ENCODE data around the gene WNT6. TPM values are rescaled to one million over a fixed set of nuclear protein-coding genes. Genes with fewer than 3 reads are reported as not detected.
A peak's percentile ranks its signal among the peaks of the same experiment; 100 is the strongest.

Gene WNT6
- total RNA-seq, 1 experiment from 2014 or later: not detected

- Mint-ChIP-seq H3K27me3 (ENCODE audit: insufficient read depth, unreplicated experiment) (no peaks in the 10 kb centered on the region), H3K9me3 (ENCODE audit: unreplicated experiment) (no peaks in the 10 kb centered on the region), H3K27ac (ENCODE audit: low read depth, unreplicated experiment) (no peak overlapping the region), H3K36me3 (ENCODE audit: insufficient read depth, unreplicated experiment) (peaks cover 7% of the 10 kb centered on the region), H3K4me1 (ENCODE audit: insufficient read depth, unreplicated experiment) (peaks cover 21% of the 10 kb centered on the region), H3K4me3 (ENCODE audit: unreplicated experiment) (no peak overlapping the region)
- intact Hi-C loops (cut with micrococcal nuclease): loop anchor here (5.0 kb wide), 1 partner anchor 146 kb away; no protein-coding TSS in a partner anchor
- no peak for DNase-seq (ENCODE audit: unreplicated experiment)
- no peak for TF ChIP-seq CTCF (IDR thresholded peaks at IDR 0.05; ENCODE audit: unreplicated experiment)
- ChIA-PET POLR2A (interaction anchor here (0.8 to 1.5 kb wide), 2 partner anchors 141 to 325 kb away, joined by 3 to 4 read pairs; partner anchors contain the start of genes CNPPD1 and TTLL4), CTCF (interaction anchor here (0.5 to 6.6 kb wide), 10 partner anchors 23 to 1769 kb away, joined by 3 to 61 read pairs (median 4); partner anchors contain the start of gene TTLL4)
- no TSS peak for BruUV-seq (replicated peaks)
Measured at GRCh38 chr2:218851286-218851685, 8.3 kb upstream of the WNT6 start.

GRCh38 chr2:218852911-218853667 is 6.5 kb upstream of the WNT6 start:
- no peak overlapping the region for H3K4me3 Mint-ChIP-seq (ENCODE audit: unreplicated experiment)
- no peak overlapping the region for H3K27ac Mint-ChIP-seq (ENCODE audit: low read depth, unreplicated experiment)
- ChIA-PET POLR2A (interaction anchor here (0.7 to 1.5 kb wide), 5 partner anchors 30 to 323 kb away, joined by 3 to 4 read pairs (median 3); partner anchors contain the start of gene CNPPD1), CTCF (interaction anchor here (0.9 to 6.6 kb wide), 13 partner anchors 11 to 637 kb away, joined by 3 to 61 read pairs (median 3); no protein-coding TSS in a partner anchor)
- DNase-seq (ENCODE audit: unreplicated experiment): peak; percentile 67
- H3K27me3 Mint-ChIP-seq (ENCODE audit: insufficient read depth, unreplicated experiment): peaks cover 5% of the 10 kb centered on the region
- peaks cover 7% of the 10 kb centered on the region for H3K36me3 Mint-ChIP-seq (ENCODE audit: insufficient read depth, unreplicated experiment)
- no peaks in the 10 kb centered on the region for H3K9me3 Mint-ChIP-seq (ENCODE audit: unreplicated experiment)
- TF ChIP-seq CTCF (IDR thresholded peaks at IDR 0.05; ENCODE audit: unreplicated experiment): peak; percentile 89
- intact Hi-C loops (cut with micrococcal nuclease): loop anchor here (1.0 to 5.0 kb wide), 3 partner anchors 45 to 266 kb away; no protein-coding TSS in a partner anchor
- no TSS peak for BruUV-seq (replicated peaks)
- peaks cover 23% of the 10 kb centered on the region for H3K4me1 Mint-ChIP-seq (ENCODE audit: insufficient read depth, unreplicated experiment)

GRCh38 chr2:218853766-218854165 is 5.8 kb upstream of the WNT6 start:
- Mint-ChIP-seq H3K36me3 (ENCODE audit: insufficient read depth, unreplicated experiment) (peaks cover 7% of the 10 kb centered on the region), H3K27me3 (ENCODE audit: insufficient read depth, unreplicated experiment) (peaks cover 12% of the 10 kb centered on the region), H3K4me1 (ENCODE audit: insufficient read depth, unreplicated experiment) (peaks cover 27% of the 10 kb centered on the region), H3K9me3 (ENCODE audit: unreplicated experiment) (no peaks in the 10 kb centered on the region), H3K27ac (ENCODE audit: low read depth, unreplicated experiment) (no peak overlapping the region), H3K4me3 (ENCODE audit: unreplicated experiment) (no peak overlapping the region)
- DNase-seq (ENCODE audit: unreplicated experiment): peak; percentile 89
- POLR2A ChIA-PET: interaction anchor here (0.7 to 0.8 kb wide), 3 partner anchors 41 to 771 kb away, joined by 3 to 4 read pairs (median 3); no protein-coding TSS in a partner anchor
- CTCF ChIA-PET: interaction anchor here (0.7 to 6.6 kb wide), 6 partner anchors 10 to 127 kb away, joined by 3 to 61 read pairs (median 4); no protein-coding TSS in a partner anchor
- intact Hi-C loops (cut with micrococcal nuclease): loop anchor here (1.0 to 5.0 kb wide), 3 partner anchors 45 to 265 kb away; no protein-coding TSS in a partner anchor
- no peak for TF ChIP-seq CTCF (IDR thresholded peaks at IDR 0.05; ENCODE audit: unreplicated experiment)
- BruUV-seq (replicated peaks): no TSS peak

- Mint-ChIP-seq H3K36me3 (ENCODE audit: insufficient read depth, unreplicated experiment) (peaks cover 7% of the 10 kb centered on the region), H3K9me3 (ENCODE audit: unreplicated experiment) (no peaks in the 10 kb centered on the region), H3K4me1 (ENCODE audit: insufficient read depth, unreplicated experiment) (peaks cover 22% of the 10 kb centered on the region), H3K27ac (ENCODE audit: low read depth, unreplicated experiment) (no peak overlapping the region), H3K4me3 (ENCODE audit: unreplicated experiment) (no peak overlapping the region), H3K27me3 (ENCODE audit: insufficient read depth, unreplicated experiment) (peaks cover 22% of the 10 kb centered on the region)
- CTCF ChIA-PET: interaction anchor here (1.3 to 6.6 kb wide), 2 partner anchors 22 to 43 kb away, joined by 9 to 61 read pairs; no protein-coding TSS in a partner anchor
- no TSS peak for BruUV-seq (replicated peaks)
- DNase-seq (ENCODE audit: unreplicated experiment): no peak
- TF ChIP-seq CTCF (IDR thresholded peaks at IDR 0.05; ENCODE audit: unreplicated experiment): no peak
- POLR2A ChIA-PET: no interaction called here
- intact Hi-C loops (cut with micrococcal nuclease): loop anchor here (5.0 kb wide), 1 partner anchor 142 kb away; no protein-coding TSS in a partner anchor
Measured at GRCh38 chr2:218854860-218855259, 4.7 kb upstream of the WNT6 start.
